Body of pancreas (tissue), 4 donors: Measurements from ENCODE around the gene FHOD3. TPM values are rescaled to one million over a fixed set of nuclear protein-coding genes. Genes with fewer than 3 reads are reported as not detected.
"Not testable (repeated sequence)": the region's sequence is repeated elsewhere in the genome, so short reads cannot be mapped to it uniquely, and the experiment has no call there.

Experiments used
- ATAC-seq: fragments of 150-250 bp; one replicate; pipeline ENCODE4 v1.9.1; 2016
- DNase-seq, 4 donors: peaks; one replicate each; pipeline ENCODE4 v3.0.0-alpha.2; 2019
- H3K27ac ChIP-seq, 4 donors: fragments of 200-600 bp; sonication (generic); 1 replicate in 3 of 4; 2 replicates in 1 of 4; pipeline versions ENCODE4 v1.5.1 to v1.6.1; 2016 to 2019; ENCODE audit warnings: mild to moderate bottlenecking in 1 of 4, mixed read lengths in 1 of 4, moderate library complexity in 1 of 4
- H3K27me3 ChIP-seq, 2 donors: fragments of 200-600 bp; sonication (generic); one replicate each; pipeline ENCODE4 v1.6.0; 2016; ENCODE audit warnings: mild to moderate bottlenecking in 1 of 2
- H3K36me3 ChIP-seq, 2 donors: fragments of 200-600 bp; sonication (generic); replicated peaks in 1 of 2; 2 replicates each; pipeline ENCODE4 v1.5.1; 2016; ENCODE audit warnings: low read depth in 2 of 2; ENCODE audit not compliant: insufficient read depth in 1 of 2
- H3K4me1 ChIP-seq: fragments of 200-600 bp; sonication (generic); one replicate; pipeline ENCODE4 v1.6.0; 2016
- H3K4me3 ChIP-seq, 2 donors: fragments of 200-600 bp; sonication (generic); 1 replicate in 1 of 2; 2 replicates in 1 of 2; pipeline ENCODE4 v1.5.1; 2016 to 2019
- H3K9me3 ChIP-seq, 3 donors: fragments of 200-600 bp; sonication (generic); 1 replicate in 2 of 3; 2 replicates in 1 of 3; pipeline ENCODE4 v1.5.1; 2016
- POLR2A ChIP-seq, 3 donors: fragments of 450-650 bp; IDR thresholded peaks; one replicate each; pipeline ENCODE4 v1.6.1; 2016; ENCODE audit warnings: antibody characterized with exemption in 3 of 3, mild to moderate bottlenecking in 2 of 3
- WGBS, 2 donors: methylation state at CpG; one replicate each; pipeline ENCODE4 v1.1.5; 2017; 5-methylcytosine and 5-hydroxymethylcytosine counted together
- intact Hi-C: fragments of 100-400 bp; cut with DNase I; formaldehyde crosslinking; loops from one replicate; pipeline ENCODE4 v1.15.1; 2023
- total RNA-seq, 2 donors: library from RNA; depleted of rRNA; stranded (reverse); fragments of >200 nt; gene quantifications; one replicate each; pipeline ENCODE4 v1.1.0, GENCODE V29; 2016
- TF ChIP-seq, protein P1 (sequence below), 7 experiments: fragments of 450-650 bp in 4 of 7; fragments of 200-600 bp in 3 of 7; sonication (generic) in 3 of 7; IDR thresholded peaks; one replicate each; pipeline ENCODE4 v1.5.1; 2016 to 2019; ENCODE audit warnings: antibody characterized with exemption in 7 of 7

Gene FHOD3
- total RNA-seq, 2 donors from 2014 or later = 0.52 to 2.0 TPM

GRCh38 chr18:36350839-36351469, 53.4 kb downstream of the FHOD3 start:
- ATAC-seq (no peak), DNase-seq (no peak)
- Histone ChIP-seq H3K27me3 (no peaks in the 10 kb centered on the region), H3K36me3 (no peaks in the 10 kb centered on the region), H3K27ac (no peak overlapping the region), H3K4me1 (peaks cover 26% of the 10 kb centered on the region), H3K4me3 (no peak overlapping the region), H3K9me3 (no peaks in the 10 kb centered on the region)
- intact Hi-C loops = no loop called here
- TF ChIP-seq POLR2A (IDR thresholded peaks at IDR 0.05) = no peak
- TF ChIP-seq, protein P1, sequence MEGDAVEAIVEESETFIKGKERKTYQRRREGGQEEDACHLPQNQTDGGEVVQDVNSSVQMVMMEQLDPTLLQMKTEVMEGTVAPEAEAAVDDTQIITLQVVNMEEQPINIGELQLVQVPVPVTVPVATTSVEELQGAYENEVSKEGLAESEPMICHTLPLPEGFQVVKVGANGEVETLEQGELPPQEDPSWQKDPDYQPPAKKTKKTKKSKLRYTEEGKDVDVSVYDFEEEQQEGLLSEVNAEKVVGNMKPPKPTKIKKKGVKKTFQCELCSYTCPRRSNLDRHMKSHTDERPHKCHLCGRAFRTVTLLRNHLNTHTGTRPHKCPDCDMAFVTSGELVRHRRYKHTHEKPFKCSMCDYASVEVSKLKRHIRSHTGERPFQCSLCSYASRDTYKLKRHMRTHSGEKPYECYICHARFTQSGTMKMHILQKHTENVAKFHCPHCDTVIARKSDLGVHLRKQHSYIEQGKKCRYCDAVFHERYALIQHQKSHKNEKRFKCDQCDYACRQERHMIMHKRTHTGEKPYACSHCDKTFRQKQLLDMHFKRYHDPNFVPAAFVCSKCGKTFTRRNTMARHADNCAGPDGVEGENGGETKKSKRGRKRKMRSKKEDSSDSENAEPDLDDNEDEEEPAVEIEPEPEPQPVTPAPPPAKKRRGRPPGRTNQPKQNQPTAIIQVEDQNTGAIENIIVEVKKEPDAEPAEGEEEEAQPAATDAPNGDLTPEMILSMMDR (IDR thresholded peaks at IDR 0.05) = no peak
- WGBS, 2 donors = 66 to 72% methylated on average over 9 of the region's 9 CpGs

DNA sequence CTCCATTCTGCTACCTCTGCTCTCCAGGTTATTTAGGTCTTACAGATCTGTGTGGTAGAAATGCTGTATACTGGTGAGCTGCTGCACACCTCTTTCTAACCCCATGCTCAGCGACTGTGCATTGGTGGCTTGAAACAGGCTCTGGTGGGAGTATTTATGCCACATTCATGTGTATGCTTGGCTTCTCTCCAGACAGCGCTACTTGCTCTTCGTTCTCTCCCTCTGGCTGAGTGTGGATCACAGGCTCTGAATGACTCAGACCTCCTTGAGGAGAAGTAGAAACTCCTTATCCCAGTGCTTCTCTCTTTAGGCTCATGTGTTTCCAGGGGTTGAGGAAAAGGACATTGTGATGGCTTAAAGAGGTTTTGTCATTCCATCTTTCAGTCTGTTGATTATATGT, 54.9 kb downstream of the FHOD3 start:
- H3K4me1 ChIP-seq = peaks cover 26% of the 10 kb centered on the region
- ATAC-seq (peak; percentile 49), DNase-seq (peak; percentile 26 to 68 (median 50))
- TF ChIP-seq, protein P1 (IDR thresholded peaks at IDR 0.05) = no peak
- TF ChIP-seq POLR2A (IDR thresholded peaks at IDR 0.05) = no peak
- H3K27me3 ChIP-seq = no peaks in the 10 kb centered on the region
- intact Hi-C loops = no loop called here
- no peak overlapping the region for H3K27ac ChIP-seq
- H3K9me3 ChIP-seq = no peaks in the 10 kb centered on the region
- no peak overlapping the region for H3K4me3 ChIP-seq
- WGBS, 2 donors = 18 to 51% methylated on average over 3 of the region's 3 CpGs
- H3K36me3 ChIP-seq = no peaks in the 10 kb centered on the region

DNA sequence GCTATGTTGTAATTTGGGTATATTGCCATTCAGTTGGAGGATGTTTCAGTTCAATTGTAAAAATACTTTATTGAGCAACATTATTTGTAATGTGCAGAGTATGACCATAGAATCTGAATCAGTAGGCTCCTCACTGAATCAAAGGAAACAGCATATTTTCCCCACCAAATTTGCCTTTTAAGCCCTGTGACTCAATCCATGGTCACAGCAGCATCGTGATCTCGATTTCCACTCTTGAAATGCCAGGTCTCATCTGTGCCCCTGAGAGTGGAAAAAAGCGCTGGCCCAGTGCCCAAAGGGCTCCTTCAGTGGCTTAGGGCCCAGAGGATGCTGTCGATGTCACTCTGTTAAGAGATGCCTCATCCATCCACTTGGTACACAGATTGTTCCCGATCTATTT, 57.5 kb downstream of the FHOD3 start:
- no peak for TF ChIP-seq POLR2A (IDR thresholded peaks at IDR 0.05)
- TF ChIP-seq, protein P1 (IDR thresholded peaks at IDR 0.05) = no peak
- Histone ChIP-seq H3K4me3 (no peak overlapping the region), H3K4me1 (peaks cover 15% of the 10 kb centered on the region), H3K27me3 (no peaks in the 10 kb centered on the region), H3K36me3 (no peaks in the 10 kb centered on the region), H3K9me3 (no peaks in the 10 kb centered on the region), H3K27ac (no peak overlapping the region)
- 83 to 87% methylated on average over 5 of the region's 5 CpGs for WGBS, 2 donors
- intact Hi-C loops = no loop called here
- DNase-seq = no peak
- no peak for ATAC-seq

GRCh38 chr18:36355511-36355910, 58.0 kb downstream of the FHOD3 start:
- Histone ChIP-seq H3K9me3 (no peaks in the 10 kb centered on the region), H3K27me3 (no peaks in the 10 kb centered on the region), H3K36me3 (no peaks in the 10 kb centered on the region), H3K4me1 (peaks cover 10% of the 10 kb centered on the region), H3K27ac (no peak overlapping the region), H3K4me3 (no peak overlapping the region)
- ATAC-seq (no peak), DNase-seq (no peak)
- WGBS, 2 donors = 84 to 90% methylated on average over 7 of the region's 7 CpGs
- intact Hi-C loops = no loop called here
- TF ChIP-seq POLR2A (IDR thresholded peaks at IDR 0.05) = no peak
- TF ChIP-seq, protein P1 (IDR thresholded peaks at IDR 0.05) = no peak

DNA sequence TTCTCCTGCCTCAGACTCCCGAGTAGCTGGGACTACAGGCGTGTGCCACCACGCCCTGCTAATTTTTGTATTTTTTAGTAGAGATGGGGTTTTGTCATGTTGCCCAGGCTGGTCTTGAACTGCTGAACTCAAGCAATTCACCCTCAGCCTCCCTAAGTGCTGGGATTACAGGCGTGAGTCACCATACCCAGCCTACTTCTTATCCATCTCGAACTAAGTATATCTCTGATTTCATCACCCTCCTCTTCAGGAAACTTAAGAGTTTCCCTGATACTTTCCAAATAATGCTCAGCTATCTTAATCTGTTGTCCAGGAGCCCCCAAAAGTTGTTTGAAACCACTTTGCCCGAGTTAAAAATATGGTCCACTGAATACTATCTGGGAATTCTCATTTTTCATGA, 59.2 kb downstream of the FHOD3 start:
- DNase-seq, intact Hi-C loops, H3K27ac ChIP-seq, H3K36me3 ChIP-seq, H3K27me3 ChIP-seq, ATAC-seq, H3K4me3 ChIP-seq, H3K9me3 ChIP-seq: not testable (repeated sequence)
- peaks cover 10% of the 10 kb centered on the region for H3K4me1 ChIP-seq
- 85 to 88% methylated on average over 6 of the region's 6 CpGs for WGBS, 2 donors
